A673 (cell line): ENCODE data around the gene ZFP3. TPM values are rescaled to one million over a fixed set of nuclear protein-coding genes. Genes with fewer than 3 reads are reported as not detected.

Experiments
- BruUV-seq: library from RNA; stranded (reverse); fragments of 400-500 nt; replicated peaks from 2 replicates; lab custom pipeline; 2021; lab: Mats Ljungman, UMichigan
- CTCF ChIA-PET: fragments of 300-600 bp; sonication (Branson Sonifier 250); formaldehyde crosslinking; loops from one replicate; lab custom pipeline; 2022; ENCODE audit warnings: antibody characterized with exemption; lab: Charles Lee
- POLR2A ChIA-PET: fragments of 300-600 bp; sonication (Branson Sonifier 250); formaldehyde crosslinking; loops from one replicate; lab custom pipeline; 2022; ENCODE audit warnings: antibody characterized with exemption; ENCODE audit not compliant: low non-redundant PET; lab: Charles Lee
- DNase-seq: peaks from one replicate; pipeline ENCODE4 v3.0.0-alpha.2; 2015; ENCODE audit warnings: low spot score
- H3K27ac ChIP-seq: fragments of 200-600 bp; sonication (generic); 2 replicates; pipeline ENCODE4 v1.5.1; 2016; ENCODE audit warnings: mixed run types, low read depth, mild to moderate bottlenecking, mixed read lengths, antibody characterized with exemption, low read length; ENCODE audit not compliant: poor library complexity, severe bottlenecking
- H3K27me3 ChIP-seq: fragments of 200-600 bp; sonication (generic); replicated peaks from 2 replicates; pipeline ENCODE4 v1.6.1; 2017; ENCODE audit warnings: mixed run types, low read depth, mild to moderate bottlenecking, mixed read lengths, antibody characterized with exemption, low read length; ENCODE audit not compliant: insufficient read depth, poor library complexity
- H3K36me3 ChIP-seq: fragments of 200-600 bp; sonication (generic); 2 replicates; pipeline ENCODE4 v1.6.1; 2016; ENCODE audit warnings: mixed run types, mild to moderate bottlenecking, mixed read lengths, antibody characterized with exemption, low read length; ENCODE audit not compliant: insufficient read depth, poor library complexity, severe bottlenecking
- H3K4me1 ChIP-seq: fragments of 200-600 bp; sonication (generic); 2 replicates; pipeline ENCODE4 v1.6.1; 2017; ENCODE audit warnings: mixed run types, mild to moderate bottlenecking, mixed read lengths, antibody characterized with exemption, low read length; ENCODE audit not compliant: insufficient read depth, poor library complexity, severe bottlenecking
- H3K4me3 ChIP-seq: fragments of 200-600 bp; sonication (generic); 2 replicates; pipeline ENCODE4 v1.5.1; 2016; ENCODE audit warnings: low read depth, mixed run types, mild to moderate bottlenecking, mixed read lengths, low read length; ENCODE audit not compliant: poor library complexity, severe bottlenecking
- H3K9me3 ChIP-seq: fragments of 200-600 bp; sonication (generic); 2 replicates; pipeline ENCODE4 v1.6.1; 2016; ENCODE audit warnings: mixed run types, low read depth, mild to moderate bottlenecking, mixed read lengths, antibody characterized with exemption, low read length; ENCODE audit not compliant: poor library complexity, severe bottlenecking
- CTCF ChIP-seq: fragments of 300-800, 200-600 bp; sonication (generic); conservative IDR thresholded peaks from 2 replicates; pipeline ENCODE4 v1.5.1; 2017; ENCODE audit warnings: low read depth, mild to moderate bottlenecking, antibody characterized with exemption, low read length, moderate library complexity, mixed read lengths
- EZH2 ChIP-seq: fragments of 200-600 bp; sonication (generic); IDR thresholded peaks from 2 replicates; pipeline ENCODE4 v1.6.1; 2017; ENCODE audit warnings: borderline replicate concordance, low read depth, mild to moderate bottlenecking, mixed read lengths, antibody characterized with exemption, low read length; ENCODE audit not compliant: poor library complexity, severe bottlenecking
- intact Hi-C: fragments of 100-400 bp; cut with micrococcal nuclease; formaldehyde crosslinking; loops from one replicate; pipeline ENCODE4 v1.10.0; 2022; ENCODE audit not compliant: unreplicated experiment
- total RNA-seq: library from RNA; stranded (reverse); gene quantifications from 2 replicates; pipeline ENCODE4 v1.2.3, GENCODE V29; 2021

Gene ZFP3
- total RNA-seq, 1 experiment from 2014 or later, result 8.4 TPM

- no peak overlapping the region for H3K27ac ChIP-seq
- no peaks in the 10 kb centered on the region for H3K9me3 ChIP-seq
- no peaks in the 10 kb centered on the region for H3K27me3 ChIP-seq
- TF ChIP-seq EZH2, result no peak
- no peak for TF ChIP-seq CTCF
- ChIA-PET CTCF (interaction anchor here (1.3 kb wide), 1 partner anchor 23 kb away, joined by 3 read pairs; no protein-coding TSS in a partner anchor), POLR2A (no interaction called here)
- BruUV-seq, result no TSS peak
- no peak for DNase-seq
- H3K36me3 ChIP-seq, result no peaks in the 10 kb centered on the region
- intact Hi-C loops, result no loop called here
- H3K4me3 ChIP-seq, result no peak overlapping the region
- H3K4me1 ChIP-seq, result no peaks in the 10 kb centered on the region
Measured at GRCh38 chr17:5043524-5043923, 34.7 kb upstream of the ZFP3 start.

- BruUV-seq, result no TSS peak
- CTCF ChIA-PET, result no interaction called here
- intact Hi-C loops, result no loop called here
Measured at GRCh38 chr17:5044630-5045029, 33.6 kb upstream of the ZFP3 start.

GRCh38 chr17:5045496-5045895 is 32.8 kb upstream of the ZFP3 start:
- Histone ChIP-seq H3K4me3 (no peak overlapping the region), H3K9me3 (no peaks in the 10 kb centered on the region), H3K4me1 (no peaks in the 10 kb centered on the region), H3K27ac (no peak overlapping the region), H3K36me3 (no peaks in the 10 kb centered on the region), H3K27me3 (no peaks in the 10 kb centered on the region)
- no peak for DNase-seq
- CTCF ChIA-PET, result no interaction called here
- POLR2A ChIA-PET, result interaction anchor here (0.6 kb wide), 1 partner anchor 627 kb away, joined by 6 read pairs; no protein-coding TSS in a partner anchor
- no TSS peak for BruUV-seq
- intact Hi-C loops, result no loop called here
- no peak for TF ChIP-seq EZH2
- no peak for TF ChIP-seq CTCF

More at GRCh38 chr17:5044630-5045029, 33.6 kb upstream of the ZFP3 start:
- H3K4me1 ChIP-seq, result no peaks in the 10 kb centered on the region
- no peak for TF ChIP-seq CTCF
- no peak overlapping the region for H3K4me3 ChIP-seq
- DNase-seq, result no peak
- POLR2A ChIA-PET, result no interaction called here
- no peaks in the 10 kb centered on the region for H3K9me3 ChIP-seq
- no peaks in the 10 kb centered on the region for H3K27me3 ChIP-seq
- no peak overlapping the region for H3K27ac ChIP-seq
- H3K36me3 ChIP-seq, result no peaks in the 10 kb centered on the region
